NCI-H82 treated with DMSO at 0.1 percent for 48 hours (cell line): Measurements from ENCODE around the gene KCNMA1.
A peak's percentile ranks its signal among the peaks of the same experiment; 100 is the strongest.
"Not testable (repeated sequence)": the region's sequence is repeated elsewhere in the genome, so short reads cannot be mapped to it uniquely, and the experiment has no call there.

Experiments used
- DNase-seq: peaks from one replicate; lab custom pipeline; 2025; ENCODE audit not compliant: unreplicated experiment; lab: John Stamatoyannopoulos, UW

KCNMA1 gene

DNA sequence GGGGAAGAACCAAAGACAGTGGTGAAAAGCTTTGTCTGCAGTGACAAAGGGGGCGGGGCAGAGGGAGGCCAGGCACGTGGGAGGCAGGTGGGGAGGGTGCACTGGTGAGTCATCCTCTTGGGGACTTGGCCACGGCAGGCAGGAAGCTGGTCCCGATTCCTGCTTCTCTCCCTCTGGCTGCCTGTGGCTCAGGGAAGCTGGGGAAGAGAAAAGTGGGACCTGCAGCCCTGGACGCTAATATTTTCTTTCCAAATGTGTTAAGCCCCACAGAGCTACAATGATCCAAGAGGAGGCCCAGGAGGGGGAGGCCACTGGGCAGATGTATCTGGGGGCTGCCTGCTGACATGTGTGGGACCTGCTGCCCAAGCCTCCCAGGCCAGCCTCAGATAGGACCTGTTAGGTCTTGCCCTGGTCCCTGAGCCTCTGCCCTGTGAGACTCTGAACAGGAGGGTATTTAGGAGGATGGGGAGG, 231.8 kb downstream of the KCNMA1 start:
- no peak for DNase-seq

DNA sequence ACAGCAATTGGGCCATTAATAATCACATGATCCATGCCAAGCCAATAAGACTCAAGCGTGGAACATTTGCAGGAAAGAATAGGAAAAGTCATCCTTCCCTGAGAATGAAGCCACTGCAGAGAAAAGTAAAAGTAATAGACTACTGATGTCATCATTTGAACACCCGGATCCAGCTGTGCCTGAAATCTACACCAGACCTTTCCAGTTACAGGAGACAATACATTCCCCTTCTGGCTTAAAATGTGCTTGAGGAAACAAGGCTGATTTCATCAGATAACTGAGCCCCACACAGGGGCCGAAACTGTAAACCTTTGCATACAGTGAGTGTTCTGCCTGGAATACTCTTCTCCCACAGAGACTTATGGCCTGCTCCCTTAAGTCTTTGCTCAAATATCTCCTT, 232.8 kb downstream of the KCNMA1 start:
- DNase-seq: no peak

DNA sequence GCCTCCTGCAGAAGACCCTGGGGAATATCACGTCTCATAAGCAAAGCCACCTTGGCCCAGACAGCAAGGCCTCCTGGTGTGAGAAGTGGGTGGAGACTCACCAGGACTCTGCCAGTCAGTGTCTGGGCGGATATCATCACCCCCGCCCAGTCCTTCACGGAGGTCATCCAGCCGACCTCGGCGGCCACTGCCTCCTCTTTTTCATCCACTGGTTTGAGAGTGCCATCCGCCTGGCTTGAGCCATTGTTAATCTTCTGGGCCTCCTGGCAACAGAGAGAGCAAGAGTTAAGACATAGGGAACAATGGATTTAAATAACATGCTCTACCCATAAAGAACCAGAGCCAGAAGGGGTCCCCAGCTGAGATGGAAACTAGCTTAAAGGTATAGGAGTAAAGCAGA, 233.8 kb downstream of the KCNMA1 start:
- DNase-seq: no peak

DNA sequence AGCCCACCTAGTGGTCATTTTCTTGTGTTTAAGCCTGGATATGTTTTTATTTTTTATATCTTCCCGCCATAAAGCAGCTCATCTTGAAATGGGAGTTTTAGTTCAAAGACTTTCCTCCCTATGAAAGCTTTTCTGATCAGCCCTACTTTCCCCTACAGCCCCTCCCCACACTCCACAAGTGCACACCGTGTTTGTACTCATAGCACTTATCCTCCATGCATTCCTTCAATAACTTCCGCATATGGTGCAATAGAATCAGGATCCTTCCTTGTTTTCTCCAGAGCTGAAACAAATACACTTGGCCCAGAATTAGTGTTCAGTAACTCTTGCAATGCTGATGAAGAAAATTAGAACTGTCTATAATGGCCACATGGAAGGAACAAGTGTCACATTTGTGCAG, 235.9 kb downstream of the KCNMA1 start:
- no peak for DNase-seq

DNA sequence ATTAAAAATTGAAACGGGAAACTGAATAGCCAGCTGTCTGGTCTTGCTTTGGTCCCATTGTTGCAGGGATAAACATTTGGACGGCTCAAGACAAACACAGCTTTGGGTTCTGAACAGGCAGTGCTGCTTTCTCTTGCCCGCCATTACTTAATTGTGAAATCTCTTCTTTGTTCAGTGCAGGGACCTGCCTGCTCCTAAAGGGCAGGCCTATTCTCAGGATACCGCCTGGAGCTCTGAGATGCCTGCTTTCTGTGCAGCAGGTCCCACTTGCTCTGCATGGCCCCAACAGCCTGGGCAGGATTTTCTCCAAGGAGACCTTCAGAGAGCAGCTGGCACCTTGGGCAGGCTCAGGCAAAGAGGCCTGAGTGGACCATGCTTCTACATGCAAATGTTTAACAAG, 237.6 kb downstream of the KCNMA1 start:
- no peak for DNase-seq

DNA sequence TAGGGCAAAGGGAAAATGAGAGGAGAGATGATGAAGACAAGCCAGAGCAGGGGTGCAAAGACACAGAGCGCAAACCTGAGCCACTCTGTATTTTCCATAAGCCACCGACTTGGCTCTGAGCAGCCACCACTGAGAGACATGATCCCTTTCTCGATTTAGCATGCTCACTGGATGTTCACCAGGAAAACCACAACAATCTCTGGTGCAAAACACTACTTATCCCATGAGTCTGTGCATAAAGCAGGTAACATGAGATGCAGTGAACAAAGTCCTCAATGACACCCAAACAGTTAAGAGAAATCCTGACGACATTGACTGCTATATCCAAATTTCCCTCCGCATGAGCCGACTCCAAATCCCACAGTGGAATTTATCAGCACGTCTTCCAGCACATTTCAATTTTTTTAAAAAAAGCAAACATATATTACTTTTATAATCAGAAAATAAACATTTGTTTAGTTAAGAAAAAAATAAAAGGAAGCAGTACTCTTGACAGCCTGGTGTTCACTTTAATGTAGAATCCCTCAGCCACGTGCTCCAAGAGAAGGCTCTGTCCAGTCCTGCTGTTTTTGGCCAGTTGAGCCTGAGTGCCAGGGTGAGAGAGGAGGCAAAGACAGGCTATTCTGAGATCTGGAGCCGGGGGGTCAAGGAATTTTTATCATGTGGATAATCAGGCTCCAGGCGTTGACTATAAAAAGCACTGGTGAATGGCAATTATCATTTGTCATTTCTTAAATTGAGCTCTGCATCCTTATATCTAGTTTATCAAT, 238.4 kb downstream of the KCNMA1 start:
- no peak for DNase-seq

DNA sequence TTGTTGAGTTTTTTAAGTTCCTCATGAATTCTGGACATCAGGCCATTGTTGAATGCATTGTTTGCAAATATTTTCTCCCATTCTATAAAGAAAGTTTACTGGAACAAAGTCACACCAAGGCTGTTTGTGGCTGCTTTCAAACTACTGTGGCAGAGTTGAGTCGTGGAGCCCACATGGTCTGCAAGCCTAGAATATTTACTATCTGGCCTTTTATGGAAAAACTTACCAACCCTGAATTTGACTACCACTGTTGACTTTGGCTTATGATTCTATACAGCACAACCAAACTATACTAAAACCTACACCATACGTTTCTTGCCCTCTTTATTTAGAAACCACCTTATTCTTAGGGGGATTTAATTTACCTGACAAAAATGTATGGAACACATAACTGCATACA, 239.1 kb downstream of the KCNMA1 start:
- no peak for DNase-seq

DNA sequence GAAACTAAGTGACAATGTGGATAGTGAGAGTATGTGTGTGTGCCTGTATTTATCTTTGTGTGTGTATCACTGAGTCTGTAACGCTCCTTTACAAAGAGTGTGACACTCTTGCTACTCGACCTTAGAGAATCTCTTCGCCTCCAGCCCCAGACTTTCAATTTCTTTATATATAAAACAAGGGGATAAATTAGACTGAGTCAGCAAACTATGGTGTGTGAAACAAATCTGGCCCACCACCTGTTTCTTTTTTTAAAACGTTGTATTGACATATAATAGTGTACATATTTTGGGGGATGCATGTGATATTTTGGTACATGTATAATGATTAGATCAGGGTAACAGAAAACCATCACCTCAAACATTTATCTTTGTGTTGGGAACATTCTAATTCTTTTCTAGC, 240.5 kb downstream of the KCNMA1 start:
- no peak for DNase-seq

DNA sequence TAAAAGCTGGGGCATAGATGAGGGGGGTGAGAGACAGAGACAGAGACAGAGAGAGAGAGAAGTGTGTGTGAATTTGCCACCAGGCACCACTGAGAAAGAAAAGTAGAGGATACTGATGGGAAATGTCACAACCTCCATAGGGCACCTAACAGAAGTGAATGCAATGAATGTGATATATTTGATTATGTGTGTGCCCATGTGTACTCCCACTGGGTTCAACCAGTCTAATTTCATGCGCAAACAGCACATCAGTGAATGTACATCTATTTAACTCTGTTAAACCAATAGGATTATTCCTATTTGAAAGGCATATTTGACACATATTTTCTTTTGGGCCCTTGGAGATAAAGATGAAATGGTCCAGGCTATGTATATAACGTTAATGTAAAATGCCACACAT, 241.3 kb downstream of the KCNMA1 start:
- no peak for DNase-seq

DNA sequence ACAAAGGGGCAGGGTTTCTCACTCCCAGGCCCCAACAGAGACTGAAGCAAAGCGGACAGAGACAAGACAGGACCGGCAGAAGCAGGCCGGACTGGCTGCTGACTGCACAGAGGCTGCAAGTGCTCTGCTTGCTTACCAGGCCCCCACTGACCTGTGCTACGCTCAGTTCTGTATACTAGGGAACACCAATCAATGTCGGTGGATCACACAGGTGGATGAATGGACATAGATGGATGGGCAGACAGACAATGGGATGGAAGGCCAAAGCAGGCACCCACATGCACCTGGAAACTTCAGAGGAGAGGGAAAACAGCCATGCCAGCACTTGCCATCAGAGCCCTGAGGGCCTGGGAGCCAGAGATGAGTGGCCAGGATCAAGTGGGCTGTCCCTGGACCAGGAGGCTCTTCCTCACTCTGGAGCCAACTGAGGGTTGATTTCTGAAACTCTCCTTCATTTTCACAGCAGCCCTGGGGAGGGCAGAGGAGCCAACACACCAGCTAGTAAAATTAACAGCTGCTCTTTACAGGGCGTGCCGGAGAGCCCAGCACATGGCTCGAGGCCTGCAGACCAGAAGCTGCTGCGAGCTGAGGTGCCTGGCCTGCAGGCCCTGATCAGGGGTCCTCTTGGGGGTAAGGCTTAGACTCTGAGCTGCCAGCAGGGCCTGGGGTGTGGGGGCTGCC, 243.6 kb downstream of the KCNMA1 start:
- no peak for DNase-seq

DNA sequence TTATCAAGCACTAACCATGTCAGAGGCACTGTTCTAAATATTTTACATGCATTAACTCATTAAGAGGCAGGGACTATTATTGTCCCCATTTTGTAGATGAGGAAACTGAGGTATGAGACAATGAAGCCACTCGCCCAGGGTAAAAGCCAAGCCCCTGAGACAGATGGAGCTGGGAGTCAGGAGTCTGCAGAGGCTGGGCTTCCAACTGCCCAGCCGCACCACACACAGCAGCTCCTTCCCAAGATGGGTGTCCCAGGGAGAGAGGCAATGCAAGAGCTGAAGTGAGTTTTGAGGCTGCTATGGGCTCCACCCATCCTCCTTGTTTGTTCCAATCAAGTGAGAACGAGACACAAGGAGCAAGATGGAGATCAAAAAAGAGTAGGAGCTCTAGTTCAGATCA, 244.2 kb downstream of the KCNMA1 start:
- no peak for DNase-seq

DNA sequence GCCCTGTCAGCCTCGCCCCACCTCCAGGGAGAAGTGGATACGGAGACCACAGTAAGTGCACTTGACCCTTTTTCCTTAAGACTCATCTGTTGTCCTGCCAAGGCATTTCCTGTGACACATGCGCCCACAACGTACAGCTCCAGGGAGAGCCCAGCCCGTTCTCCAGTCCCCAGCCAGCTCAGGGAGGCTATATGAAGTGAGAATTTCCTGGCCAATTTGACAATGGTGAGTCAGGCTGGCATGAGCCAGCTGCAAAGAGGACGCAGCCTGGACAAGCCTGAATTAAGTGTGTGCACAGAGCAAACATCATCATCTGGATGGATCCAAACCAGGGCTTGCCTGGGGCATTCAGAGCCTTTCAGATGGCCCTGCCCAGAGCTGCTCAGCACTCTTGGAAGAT, 244.8 kb downstream of the KCNMA1 start:
- DNase-seq: no peak

DNA sequence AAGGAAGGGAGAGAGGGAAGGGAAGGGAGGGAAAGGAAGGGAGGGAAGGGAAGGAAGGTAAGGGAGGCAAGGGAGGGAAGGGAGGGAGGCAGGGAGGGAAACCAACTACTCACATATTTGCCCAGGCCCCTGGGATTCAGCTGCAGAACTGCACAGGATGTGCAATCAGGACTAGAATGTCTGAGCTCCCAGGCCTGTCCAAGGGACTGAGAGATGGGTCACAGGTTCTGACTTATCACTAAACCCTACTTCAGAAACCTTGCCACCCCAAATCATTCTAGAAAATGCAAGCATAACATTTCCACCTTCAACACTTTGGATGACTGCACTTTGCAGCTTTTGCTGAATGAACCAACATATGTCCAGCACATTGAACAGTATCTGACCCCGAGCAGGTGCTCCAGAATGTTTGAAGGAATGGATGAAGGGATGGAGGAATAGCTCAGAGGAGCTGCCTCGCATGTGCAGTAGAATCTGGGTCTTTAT, 245.3 kb downstream of the KCNMA1 start:
- no peak for DNase-seq

DNA sequence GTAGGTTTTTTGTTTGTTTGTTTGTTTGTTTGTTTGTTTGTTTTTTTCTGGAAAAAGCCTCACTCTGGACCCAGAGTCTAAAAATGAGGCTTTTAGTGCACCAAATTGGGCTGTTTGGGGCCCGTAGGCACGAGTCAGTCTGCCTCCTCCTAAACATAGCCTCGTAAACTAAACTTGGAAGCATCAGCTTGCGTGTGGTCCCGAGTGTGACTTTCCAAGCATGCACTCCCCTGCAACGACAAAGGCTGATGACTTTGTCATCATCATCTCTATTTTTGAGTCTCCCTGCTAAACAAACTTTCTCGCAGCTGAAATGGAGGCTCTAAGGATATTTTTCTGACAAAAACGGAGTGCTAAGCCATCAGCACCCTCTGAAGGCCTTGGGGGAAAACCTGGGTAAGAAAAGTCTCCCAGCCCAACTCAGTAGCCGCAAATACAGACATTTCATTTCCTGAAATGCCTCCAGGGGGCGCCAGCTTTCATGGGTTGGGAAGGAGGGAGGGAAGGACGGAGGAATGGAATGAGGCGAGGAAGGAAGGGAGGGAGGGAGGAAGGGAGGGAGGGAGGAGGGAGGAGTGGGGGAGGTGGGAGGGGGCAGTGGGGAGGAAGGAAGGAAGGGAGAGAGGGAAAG, 245.9 kb downstream of the KCNMA1 start:
- DNase-seq: peak; percentile 55

DNA sequence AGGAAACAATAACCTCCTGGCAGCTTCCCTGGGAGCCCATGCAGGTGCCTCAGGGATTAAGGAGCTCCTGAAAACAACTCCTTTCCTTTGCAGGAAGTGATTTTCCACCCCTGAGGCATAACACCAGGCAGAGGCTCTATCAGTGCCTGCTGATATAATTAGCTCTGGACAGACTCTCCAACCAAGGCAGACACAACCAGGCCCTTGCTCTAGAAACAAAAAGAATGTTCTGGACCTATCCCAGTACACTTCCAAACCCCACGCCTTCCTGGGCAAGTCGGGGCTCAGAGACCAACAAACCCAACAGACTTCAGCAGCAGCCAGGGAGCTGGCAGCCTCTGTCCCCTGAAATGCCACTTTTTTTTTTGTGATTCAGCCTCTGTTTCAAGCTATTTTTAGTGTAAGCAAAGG, 247.1 kb downstream of the KCNMA1 start:
- no peak for DNase-seq

DNA sequence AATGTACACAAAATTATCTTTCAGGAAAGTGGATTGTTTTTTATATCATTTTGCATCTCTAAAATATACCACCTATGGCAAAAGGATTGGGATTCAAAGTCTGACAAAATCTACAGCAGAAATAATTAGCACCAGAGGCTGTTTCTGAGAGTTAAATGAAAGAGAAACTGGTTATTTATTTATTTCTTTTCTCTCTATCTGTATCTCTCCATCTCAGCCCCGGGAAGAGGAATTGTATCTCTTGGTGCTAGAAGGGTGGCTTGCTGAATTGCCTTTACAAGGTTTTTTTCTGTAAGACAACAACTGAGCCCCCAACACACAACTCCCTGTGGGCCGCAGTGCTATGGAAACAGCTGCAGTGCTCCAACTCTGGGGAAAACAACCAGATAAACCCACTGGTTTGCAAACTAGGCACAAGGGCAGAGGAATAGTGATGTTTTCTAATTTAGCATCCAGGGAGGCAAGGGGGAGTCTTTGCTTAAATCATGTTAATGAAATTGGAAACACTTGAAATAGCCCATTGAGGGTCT, 249.0 kb downstream of the KCNMA1 start:
- no peak for DNase-seq

DNA sequence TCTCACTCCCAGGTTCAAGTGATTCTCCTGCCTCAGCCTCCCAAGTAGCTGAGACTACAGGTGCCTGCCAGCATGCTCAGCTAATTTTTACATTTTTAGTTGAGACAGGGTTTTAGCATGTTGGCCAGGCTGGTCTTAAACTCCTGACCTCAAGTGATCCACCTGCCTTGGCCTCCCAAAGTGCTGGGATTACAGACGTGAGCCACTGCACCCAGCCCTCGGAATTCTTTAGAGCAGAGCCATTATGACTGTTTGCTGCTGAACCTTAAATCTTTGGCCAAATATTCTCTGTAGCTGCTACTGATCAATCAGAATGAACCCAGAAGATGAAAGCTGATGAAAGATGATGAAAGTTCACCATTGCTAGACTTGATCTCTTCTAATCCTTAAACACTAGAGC, 249.9 kb downstream of the KCNMA1 start:
- not testable (repeated sequence) for DNase-seq

DNA sequence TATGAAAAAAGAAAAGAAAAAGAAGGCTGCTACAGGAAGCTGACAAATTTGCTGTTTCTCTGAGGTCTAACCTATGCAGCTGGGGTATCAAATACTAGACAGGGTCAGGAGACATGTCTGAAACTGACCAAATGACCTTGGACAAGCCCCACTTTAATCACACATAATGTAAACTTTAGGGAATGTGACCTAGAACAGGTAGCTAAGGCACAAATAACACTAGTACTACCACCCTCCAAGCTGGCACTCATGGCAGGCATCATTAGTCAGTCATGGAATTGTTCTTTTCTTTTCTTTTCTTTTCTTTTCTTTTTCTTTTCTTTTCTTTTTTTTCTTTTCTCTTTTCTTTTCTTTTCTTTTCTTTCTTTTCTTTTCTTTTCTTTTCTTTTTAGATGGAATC, 250.4 kb downstream of the KCNMA1 start:
- no peak for DNase-seq

DNA sequence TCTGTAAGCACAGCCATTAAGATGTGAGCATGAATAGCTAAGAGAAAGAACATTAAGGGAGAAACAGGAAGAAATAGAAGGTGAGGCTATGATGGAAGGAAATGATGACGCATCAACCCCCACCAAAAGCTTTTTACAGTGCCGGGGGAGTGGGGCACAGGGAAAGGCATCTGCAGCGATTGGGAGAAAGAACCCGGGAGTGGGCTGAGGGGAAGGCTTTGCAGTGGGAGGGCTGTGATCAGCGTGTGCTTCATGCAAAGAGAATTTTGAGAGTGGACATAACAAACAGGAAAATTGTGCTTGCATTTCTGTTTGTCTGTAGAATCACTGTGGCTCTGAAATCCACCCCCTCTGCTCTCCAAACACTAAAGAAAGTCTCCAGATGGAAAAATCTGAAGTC, 250.8 kb downstream of the KCNMA1 start:
- no peak for DNase-seq

DNA sequence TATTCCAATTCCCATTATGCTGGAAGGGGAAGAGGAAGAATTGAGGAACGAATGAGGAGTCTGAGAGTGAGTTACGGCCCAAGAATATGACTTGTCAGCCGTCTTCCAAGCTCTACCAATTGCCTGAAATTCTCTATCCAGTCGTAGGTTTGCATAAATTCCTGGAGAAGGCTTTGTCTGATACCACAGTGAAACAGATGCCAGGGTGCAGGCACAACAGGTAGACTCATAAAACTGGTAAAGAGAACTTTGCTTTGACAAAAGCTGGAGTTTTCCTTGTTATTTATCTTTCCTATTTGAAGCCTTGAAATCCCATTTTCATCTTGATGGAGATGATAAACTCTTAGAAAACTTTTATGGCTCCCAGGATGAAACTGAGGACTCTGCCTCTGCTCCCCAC, 251.2 kb downstream of the KCNMA1 start:
- DNase-seq: no peak

DNA sequence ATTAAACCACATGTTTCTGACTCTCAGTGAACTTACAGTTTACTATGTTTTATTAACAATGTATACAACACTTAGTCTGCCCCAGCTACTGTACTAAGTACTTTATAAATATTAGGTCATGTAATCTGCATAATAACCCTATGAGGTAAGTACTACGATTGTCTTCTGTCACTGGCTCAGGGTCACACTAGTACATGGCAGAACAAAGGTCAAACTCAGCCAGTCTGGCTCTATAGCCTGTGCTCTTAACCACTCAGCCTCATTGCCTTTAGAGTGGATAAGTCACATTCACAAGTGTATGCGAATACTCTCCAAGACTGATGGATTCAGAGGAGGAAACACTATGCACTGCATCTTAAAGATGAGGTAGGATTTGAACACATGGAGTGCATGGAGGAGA, 252.3 kb downstream of the KCNMA1 start:
- DNase-seq: no peak
